C4-2B (cell line): Measurements from ENCODE around the gene CD99L2.

ENCODE experiments used
- CTCF ChIP-seq: fragments of 450-650 bp; conservative IDR thresholded peaks from 2 replicates; pipeline ENCODE4 v1.5.1; 2017; ENCODE audit warnings: mild to moderate bottlenecking
- ZFX ChIP-seq: fragments of 450-650 bp; IDR thresholded peaks from 2 replicates; pipeline ENCODE4 v1.6.1; 2017

- no peak for TF ChIP-seq CTCF
- no peak for TF ChIP-seq ZFX
These were observed 45.8 kb upstream of the CD99L2 start for GRCh38 chrX:150944233-150944632.
